ENCODE data around the gene BMP7. TPM values are rescaled to one million over a fixed set of nuclear protein-coding genes. Genes with fewer than 3 reads are reported as not detected.

The BMP7 gene
- polyA plus RNA-seq, 1 experiment, result not detected

GRCh38 chr20:57313230-57313629 is 46.8 kb upstream of the BMP7 start:
- no peak for TF ChIP-seq CTCF (IDR thresholded peaks at IDR 0.05; ENCODE audit: insufficient read depth, low read depth, low read length)
- peaks cover 5% of the 10 kb centered on the region for H3K27me3 ChIP-seq (ENCODE audit: control insufficient read depth, insufficient read depth, low read length)
- CTCF ChIA-PET, result interaction anchor here (0.9 kb wide), 1 partner anchor 34 kb away, joined by 3 read pairs; no protein-coding TSS in a partner anchor

GRCh38 chr20:57312138-57312537 is 45.7 kb upstream of the BMP7 start:
- DNase-seq (ENCODE audit: low read depth), result no peak
- no peak for TF ChIP-seq CTCF (IDR thresholded peaks at IDR 0.05; ENCODE audit: insufficient read depth, low read depth, low read length)
- H3K4me3 ChIP-seq (ENCODE audit: low read depth, low read length), result no peak overlapping the region
- CTCF ChIA-PET, result interaction anchor here (0.9 kb wide), 1 partner anchor 13 kb away, joined by 3 read pairs; no protein-coding TSS in a partner anchor
- no peaks in the 10 kb centered on the region for H3K36me3 ChIP-seq (ENCODE audit: control insufficient read depth, insufficient read depth, low read length)
- peaks cover 5% of the 10 kb centered on the region for H3K27me3 ChIP-seq (ENCODE audit: control insufficient read depth, insufficient read depth, low read length)
- POLR2A ChIA-PET, result no interaction called here

More at GRCh38 chr20:57313230-57313629, 46.8 kb upstream of the BMP7 start:
- H3K36me3 ChIP-seq (ENCODE audit: control insufficient read depth, insufficient read depth, low read length), result no peaks in the 10 kb centered on the region
- H3K4me3 ChIP-seq (ENCODE audit: low read depth, low read length), result no peak overlapping the region
- DNase-seq (ENCODE audit: low read depth), result no peak
- POLR2A ChIA-PET, result no interaction called here

GRCh38 chr20:57310821-57311514 is 44.5 kb upstream of the BMP7 start:
- H3K27me3 ChIP-seq (ENCODE audit: control insufficient read depth, insufficient read depth, low read length), result peaks cover 5% of the 10 kb centered on the region
- CTCF ChIA-PET, result no interaction called here

GRCh38 chr20:57309544-57310115 is 43.2 kb upstream of the BMP7 start:
- DNase-seq (ENCODE audit: low read depth), result no peak
- CTCF ChIA-PET, result interaction anchor here (1.3 to 1.7 kb wide), 2 partner anchors 13 to 217 kb away, joined by 3 read pairs; no protein-coding TSS in a partner anchor
- H3K36me3 ChIP-seq (ENCODE audit: control insufficient read depth, insufficient read depth, low read length), result no peaks in the 10 kb centered on the region
- TF ChIP-seq CTCF (IDR thresholded peaks at IDR 0.05; ENCODE audit: insufficient read depth, low read depth, low read length), result no peak
- POLR2A ChIA-PET, result no interaction called here
- H3K27me3 ChIP-seq (ENCODE audit: control insufficient read depth, insufficient read depth, low read length), result peaks cover 5% of the 10 kb centered on the region
- H3K4me3 ChIP-seq (ENCODE audit: low read depth, low read length), result no peak overlapping the region

More at GRCh38 chr20:57310821-57311514, 44.5 kb upstream of the BMP7 start:
- H3K4me3 ChIP-seq (ENCODE audit: low read depth, low read length), result no peak overlapping the region
- no peak for TF ChIP-seq CTCF (IDR thresholded peaks at IDR 0.05; ENCODE audit: insufficient read depth, low read depth, low read length)
- POLR2A ChIA-PET, result no interaction called here
- H3K36me3 ChIP-seq (ENCODE audit: control insufficient read depth, insufficient read depth, low read length), result no peaks in the 10 kb centered on the region
- no peak for DNase-seq (ENCODE audit: low read depth)

- TF ChIP-seq CTCF (IDR thresholded peaks at IDR 0.05; ENCODE audit: insufficient read depth, low read depth, low read length), result no peak
- Histone ChIP-seq H3K27me3 (ENCODE audit: control insufficient read depth, insufficient read depth, low read length) (peaks cover 4% of the 10 kb centered on the region), H3K4me3 (ENCODE audit: low read depth, low read length) (no peak overlapping the region), H3K36me3 (ENCODE audit: control insufficient read depth, insufficient read depth, low read length) (no peaks in the 10 kb centered on the region)
- CTCF ChIA-PET, result interaction anchor here (1.3 to 1.7 kb wide), 2 partner anchors 14 to 216 kb away, joined by 3 read pairs; no protein-coding TSS in a partner anchor
- POLR2A ChIA-PET, result no interaction called here
- no peak for DNase-seq (ENCODE audit: low read depth)
Measured at GRCh38 chr20:57308451-57309271, 42.2 kb upstream of the BMP7 start.
